ENCODE results near the gene CST8.

Gene CST8

GRCh38 chr20:23508449-23509229 is 17.7 kb downstream of the CST8 start:
- no peak overlapping the region for H3K4me3 ChIP-seq (ENCODE audit: low read depth, low read length)
- TF ChIP-seq CTCF (IDR thresholded peaks at IDR 0.05; ENCODE audit: low read depth, low read length, missing control alignments), result no peak
- DNase-seq (ENCODE audit: low read depth), result no peak

- H3K4me3 ChIP-seq (ENCODE audit: low read depth, low read length), result no peak overlapping the region
- no peak for TF ChIP-seq CTCF (IDR thresholded peaks at IDR 0.05; ENCODE audit: low read depth, low read length, missing control alignments)
- DNase-seq (ENCODE audit: low read depth), result no peak
Measured at GRCh38 chr20:23509247-23509913, 18.5 kb downstream of the CST8 start.

GRCh38 chr20:23510000-23510590 is 19.2 kb downstream of the CST8 start:
- H3K4me3 ChIP-seq (ENCODE audit: low read depth, low read length), result no peak overlapping the region
- no peak for TF ChIP-seq CTCF (IDR thresholded peaks at IDR 0.05; ENCODE audit: low read depth, low read length, missing control alignments)
- DNase-seq (ENCODE audit: low read depth), result no peak

- TF ChIP-seq CTCF (IDR thresholded peaks at IDR 0.05; ENCODE audit: low read depth, low read length, missing control alignments), result no peak
- no peak overlapping the region for H3K4me3 ChIP-seq (ENCODE audit: low read depth, low read length)
- DNase-seq (ENCODE audit: low read depth), result no peak
Measured at GRCh38 chr20:23513164-23513563, 22.2 kb downstream of the CST8 start.

- H3K4me3 ChIP-seq (ENCODE audit: low read depth, low read length), result no peak overlapping the region
- DNase-seq (ENCODE audit: low read depth), result no peak
- no peak for TF ChIP-seq CTCF (IDR thresholded peaks at IDR 0.05; ENCODE audit: low read depth, low read length, missing control alignments)
Measured at GRCh38 chr20:23514848-23515247, 23.9 kb downstream of the CST8 start.

- DNase-seq (ENCODE audit: low read depth), result no peak
- TF ChIP-seq CTCF (IDR thresholded peaks at IDR 0.05; ENCODE audit: low read depth, low read length, missing control alignments), result no peak
- no peak overlapping the region for H3K4me3 ChIP-seq (ENCODE audit: low read depth, low read length)
Measured at GRCh38 chr20:23515250-23515939, 24.5 kb downstream of the CST8 start.

Measured in GM12864 (cell line).